IMR-90 (cell line): ENCODE data around the gene STX16.

Experiments
- MAZ ChIP-seq: IDR thresholded peaks from 2 replicates; pipeline ENCODE4 v1.6.1; 2012; ENCODE audit warnings: low read depth, mild to moderate bottlenecking, low read length, improper control_type of control experiment, moderate library complexity, borderline replicate concordance
- MXI1 ChIP-seq: IDR thresholded peaks from 2 replicates; pipeline ENCODE4 v1.6.1; 2012; ENCODE audit warnings: low read depth, mild to moderate bottlenecking, low read length, moderate library complexity, borderline replicate concordance
- POLR2A ChIP-seq: IDR thresholded peaks from 2 replicates; pipeline ENCODE4 v1.6.1; 2012; ENCODE audit warnings: mild to moderate bottlenecking, low read depth, low read length
- TF ChIP-seq, protein P1 (sequence below): conservative IDR thresholded peaks from 2 replicates; pipeline ENCODE4 v1.5.1; 2012; ENCODE audit warnings: mild to moderate bottlenecking, low read depth, low read length, improper control_type of control experiment
- TF ChIP-seq, protein P2 (sequence below): fragments of 150-350 bp; IDR thresholded peaks from 2 replicates; pipeline ENCODE4 v1.6.1; 2016; ENCODE audit warnings: low read depth, mild to moderate bottlenecking, low read length, moderate library complexity, borderline replicate concordance

DNA sequence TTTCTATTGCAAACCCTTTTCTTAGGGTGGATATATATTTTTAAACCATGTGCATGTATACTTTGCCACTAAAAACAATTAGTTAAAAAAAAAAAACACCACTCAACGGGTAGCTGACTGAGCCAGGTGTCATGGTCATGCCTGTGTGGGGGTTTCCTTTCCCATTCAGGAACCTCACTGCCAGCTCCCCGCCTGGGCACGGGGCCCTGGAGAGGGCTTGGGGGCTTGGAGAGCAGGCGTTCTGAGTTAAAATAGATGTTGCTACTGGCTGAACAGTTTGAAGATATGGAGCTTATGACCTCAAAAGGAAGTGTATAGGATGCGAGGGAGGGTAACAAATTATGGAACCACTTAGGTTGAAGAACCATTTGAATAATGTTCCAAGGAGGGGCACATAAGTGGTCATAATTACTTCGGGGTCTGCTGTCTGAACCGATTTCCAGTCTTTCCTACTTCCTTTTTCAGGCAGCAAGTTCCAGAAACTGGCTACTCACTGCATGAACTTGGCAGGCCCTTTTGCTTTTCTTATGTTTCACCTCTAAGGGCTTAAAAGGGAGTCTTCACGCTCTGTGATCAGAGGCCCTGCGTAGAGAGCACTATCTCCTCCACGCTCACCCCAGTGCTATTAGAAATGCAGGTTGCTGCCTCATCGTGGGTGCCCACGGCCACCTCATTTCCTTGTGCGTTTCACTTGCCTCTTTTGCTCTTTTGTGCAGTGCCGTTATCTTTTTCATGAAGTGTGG lies 9.9 kb downstream of the STX16 start:
- TF ChIP-seq, protein P1, sequence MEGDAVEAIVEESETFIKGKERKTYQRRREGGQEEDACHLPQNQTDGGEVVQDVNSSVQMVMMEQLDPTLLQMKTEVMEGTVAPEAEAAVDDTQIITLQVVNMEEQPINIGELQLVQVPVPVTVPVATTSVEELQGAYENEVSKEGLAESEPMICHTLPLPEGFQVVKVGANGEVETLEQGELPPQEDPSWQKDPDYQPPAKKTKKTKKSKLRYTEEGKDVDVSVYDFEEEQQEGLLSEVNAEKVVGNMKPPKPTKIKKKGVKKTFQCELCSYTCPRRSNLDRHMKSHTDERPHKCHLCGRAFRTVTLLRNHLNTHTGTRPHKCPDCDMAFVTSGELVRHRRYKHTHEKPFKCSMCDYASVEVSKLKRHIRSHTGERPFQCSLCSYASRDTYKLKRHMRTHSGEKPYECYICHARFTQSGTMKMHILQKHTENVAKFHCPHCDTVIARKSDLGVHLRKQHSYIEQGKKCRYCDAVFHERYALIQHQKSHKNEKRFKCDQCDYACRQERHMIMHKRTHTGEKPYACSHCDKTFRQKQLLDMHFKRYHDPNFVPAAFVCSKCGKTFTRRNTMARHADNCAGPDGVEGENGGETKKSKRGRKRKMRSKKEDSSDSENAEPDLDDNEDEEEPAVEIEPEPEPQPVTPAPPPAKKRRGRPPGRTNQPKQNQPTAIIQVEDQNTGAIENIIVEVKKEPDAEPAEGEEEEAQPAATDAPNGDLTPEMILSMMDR = no peak
- no peak for TF ChIP-seq POLR2A
- no peak for TF ChIP-seq MXI1
- TF ChIP-seq MAZ = no peak
- TF ChIP-seq, protein P2, sequence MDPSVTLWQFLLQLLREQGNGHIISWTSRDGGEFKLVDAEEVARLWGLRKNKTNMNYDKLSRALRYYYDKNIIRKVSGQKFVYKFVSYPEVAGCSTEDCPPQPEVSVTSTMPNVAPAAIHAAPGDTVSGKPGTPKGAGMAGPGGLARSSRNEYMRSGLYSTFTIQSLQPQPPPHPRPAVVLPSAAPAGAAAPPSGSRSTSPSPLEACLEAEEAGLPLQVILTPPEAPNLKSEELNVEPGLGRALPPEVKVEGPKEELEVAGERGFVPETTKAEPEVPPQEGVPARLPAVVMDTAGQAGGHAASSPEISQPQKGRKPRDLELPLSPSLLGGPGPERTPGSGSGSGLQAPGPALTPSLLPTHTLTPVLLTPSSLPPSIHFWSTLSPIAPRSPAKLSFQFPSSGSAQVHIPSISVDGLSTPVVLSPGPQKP = no peak
